Psoas muscle (tissue), 8 donors: ENCODE data around the gene OR2V2. TPM values are rescaled to one million over a fixed set of nuclear protein-coding genes. Genes with fewer than 3 reads are reported as not detected.

ENCODE experiments used
- ATAC-seq, 4 donors: fragments of 200-7000 bp; cut with Tn5 transposase; one replicate each; pipeline ENCODE4 v1.9.1; 2020; ENCODE audit warnings: moderate library complexity in 3 of 4, mild to moderate bottlenecking in 2 of 4
- DNase-seq, 2 donors: peaks; one replicate each; pipeline ENCODE4 v3.0.0-alpha.2; 2020
- H3K27ac ChIP-seq: fragments of 200-600 bp; one replicate; pipeline ENCODE4 v1.8.0; 2022
- H3K27me3 ChIP-seq, 3 donors: fragments of 200-600 bp in 1 of 3; one replicate each; pipeline versions ENCODE4 v1.6.1 to v1.8.0; 2013 to 2022; ENCODE audit warnings: low read length in 2 of 3, mild to moderate bottlenecking in 2 of 3, moderate library complexity in 1 of 3; ENCODE audit not compliant: insufficient read depth in 3 of 3
- H3K36me3 ChIP-seq, 2 donors: fragments of 200-600 bp in 1 of 2; one replicate each; pipeline versions ENCODE4 v1.6.1 to v1.8.0; 2013 to 2022; ENCODE audit warnings: low read depth in 1 of 2, mild to moderate bottlenecking in 1 of 2, moderate library complexity in 1 of 2; ENCODE audit not compliant: insufficient read depth in 1 of 2
- H3K4me1 ChIP-seq: fragments of 200-600 bp; one replicate; pipeline ENCODE4 v1.8.0; 2022
- H3K4me3 ChIP-seq: fragments of 200-600 bp; one replicate; pipeline ENCODE4 v1.8.0; 2022; ENCODE audit warnings: mild to moderate bottlenecking
- H3K9me3 ChIP-seq: fragments of 200-600 bp; one replicate; pipeline ENCODE4 v1.8.0; 2022
- CTCF ChIP-seq: fragments of 200-600 bp; IDR thresholded peaks from one replicate; pipeline ENCODE4 v1.8.0; 2022; ENCODE audit warnings: antibody characterized with exemption
- WGBS, 3 donors: extraction: QIAGEN DNeasy Blood & Tissue Kit; methylation state at CpG; one replicate each; pipeline versions ENCODE4 v1.1.6 to v1.1.7; 2013; 5-methylcytosine and 5-hydroxymethylcytosine counted together
- intact Hi-C, 2 donors: fragments of 100-400 bp; cut with DNase I; formaldehyde crosslinking; loops; one replicate each; pipeline versions ENCODE4 v1.11.0 to v1.14.2; 2022
- polyA plus RNA-seq, 3 donors: library from polyadenylated mRNA; stranded (reverse); fragments of 200-250 nt; gene quantifications; one replicate each; pipeline ENCODE4 v1.2.3, GENCODE V29; 2013
- total RNA-seq, 4 donors: library from RNA; stranded (reverse); fragmentation: NEBNext Ultra II Directional in 2 of 4; extraction: Animal tissue kit (Norgen Biotek cat#: 25700) in 2 of 4; gene quantifications; one replicate each; pipeline versions ENCODE4 v1.2.1 to v1.2.4, GENCODE V29; 2021 to 2023
- donor health status: healthy with polysubstance abuse.
- donor health status: DM: no; HTN: no; CAD: no; lungs with moderate emphysema.
- donor health status: Bipolar disorder and iron deficiency.
- donor health status: healthy.
- donor health status: DM: yes; HTN: yes; CAD: no.
- donor health status: DM: no; HTN: no; CAD: no.
- donor health status: DM: no; HTN: no; CAD: no.
- donor health status: DM: yes; HTN: yes; CAD: no.

The OR2V2 gene
- total and polyA plus RNA-seq, 7 donors, result not detected

- WGBS, 3 donors, result 80 to 85% (median 85%) methylated on average over 6 of the region's 6 CpGs
- Histone ChIP-seq H3K27ac (no peak overlapping the region), H3K4me3 (no peak overlapping the region), H3K9me3 (peaks cover 9% of the 10 kb centered on the region), H3K36me3 (no peaks in the 10 kb centered on the region), H3K27me3 (peaks cover 0 to 14% (median 3%) of the 10 kb centered on the region in 3 donors), H3K4me1 (no peaks in the 10 kb centered on the region)
- ATAC-seq, result no peak
- DNase-seq, result no peak
- TF ChIP-seq CTCF, result no peak
- intact Hi-C loops, result no loop called here
Measured at GRCh38 chr5:181134259-181134658, 13.1 kb upstream of the OR2V2 start.

- no peak for TF ChIP-seq CTCF
- peaks cover 9% of the 10 kb centered on the region for H3K9me3 ChIP-seq
- DNase-seq, result no peak
- 90 to 91% (median 91%) methylated on average over 4 of the region's 4 CpGs for WGBS, 3 donors
- H3K27me3 ChIP-seq, result peaks cover 0 to 16% (median 2%) of the 10 kb centered on the region in 3 donors
- intact Hi-C loops, result no loop called here
- no peak overlapping the region for H3K4me3 ChIP-seq
- H3K4me1 ChIP-seq, result no peaks in the 10 kb centered on the region
- H3K27ac ChIP-seq, result no peak overlapping the region
- no peaks in the 10 kb centered on the region for H3K36me3 ChIP-seq
- no peak for ATAC-seq
Measured at GRCh38 chr5:181136361-181136955, 10.9 kb upstream of the OR2V2 start.

GRCh38 chr5:181138258-181138657, 9.1 kb upstream of the OR2V2 start:
- intact Hi-C loops, result no loop called here
- peaks cover 0 to 12% (median 2%) of the 10 kb centered on the region in 3 donors for H3K27me3 ChIP-seq
- H3K4me3 ChIP-seq, result no peak overlapping the region
- DNase-seq, result no peak
- no peak overlapping the region for H3K27ac ChIP-seq
- ATAC-seq, result no peak
- H3K36me3 ChIP-seq, result no peaks in the 10 kb centered on the region
- WGBS, 3 donors, result 53 to 81% (median 72%) methylated on average over 5 of the region's 5 CpGs
- H3K9me3 ChIP-seq, result peaks cover 9% of the 10 kb centered on the region
- TF ChIP-seq CTCF, result no peak
- H3K4me1 ChIP-seq, result no peaks in the 10 kb centered on the region

- peaks cover 0 to 16% (median 2%) of the 10 kb centered on the region in 3 donors for H3K27me3 ChIP-seq
- ATAC-seq (no peak), DNase-seq (no peak)
- H3K4me1 ChIP-seq, result no peaks in the 10 kb centered on the region
- TF ChIP-seq CTCF, result no peak
- H3K4me3 ChIP-seq, result no peak overlapping the region
- H3K9me3 ChIP-seq, result peaks cover 9% of the 10 kb centered on the region
- H3K27ac ChIP-seq, result no peak overlapping the region
- no peaks in the 10 kb centered on the region for H3K36me3 ChIP-seq
- intact Hi-C loops, result no loop called here
- WGBS, 3 donors, result 65 to 74% (median 72%) methylated on average over 3 of the region's 3 CpGs
Measured at GRCh38 chr5:181140766-181141165, 6.6 kb upstream of the OR2V2 start.

- no peak overlapping the region for H3K27ac ChIP-seq
- no peak overlapping the region for H3K4me3 ChIP-seq
- 64 to 76% (median 69%) methylated on average over 6 to 7 of the region's 7 CpGs for WGBS, 3 donors
- intact Hi-C loops, result no loop called here
- ATAC-seq (no peak), DNase-seq (no peak)
- H3K4me1 ChIP-seq, result no peaks in the 10 kb centered on the region
- H3K27me3 ChIP-seq, result peaks cover 0 to 21% (median 2%) of the 10 kb centered on the region in 3 donors
- TF ChIP-seq CTCF, result no peak
- no peaks in the 10 kb centered on the region for H3K9me3 ChIP-seq
- H3K36me3 ChIP-seq, result no peaks in the 10 kb centered on the region
Measured at GRCh38 chr5:181142054-181142453, 5.3 kb upstream of the OR2V2 start.
